Measurements from ENCODE around the gene SYT8. TPM values are rescaled to one million over a fixed set of nuclear protein-coding genes. Genes with fewer than 3 reads are reported as not detected.

SYT8 gene
- total RNA-seq, 1 donor from 2014 or later, result not detected

DNA sequence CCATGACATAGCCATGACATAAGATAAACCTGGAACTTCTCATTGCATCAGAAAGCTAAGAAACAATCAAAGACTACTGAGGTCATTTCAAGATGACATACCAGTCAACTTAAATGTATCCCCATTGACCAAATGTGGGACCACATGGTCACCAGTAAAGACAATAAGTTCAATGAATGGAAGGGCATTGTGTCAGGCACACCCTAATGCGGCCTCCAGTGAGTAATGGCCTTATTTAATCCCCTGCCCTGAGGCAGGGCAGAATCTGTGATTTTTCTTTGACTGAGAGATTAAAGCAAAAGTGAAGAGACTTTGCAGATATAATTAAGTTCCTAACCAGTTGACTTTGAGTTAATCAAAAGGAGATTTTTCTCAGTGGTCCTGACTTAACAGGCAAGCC lies 17.3 kb upstream of the SYT8 start:
- H3K36me3 Mint-ChIP-seq, result no peaks in the 10 kb centered on the region
- H3K4me3 Mint-ChIP-seq, result no peak overlapping the region
- peaks cover 8% of the 10 kb centered on the region for H3K9me3 Mint-ChIP-seq

DNA sequence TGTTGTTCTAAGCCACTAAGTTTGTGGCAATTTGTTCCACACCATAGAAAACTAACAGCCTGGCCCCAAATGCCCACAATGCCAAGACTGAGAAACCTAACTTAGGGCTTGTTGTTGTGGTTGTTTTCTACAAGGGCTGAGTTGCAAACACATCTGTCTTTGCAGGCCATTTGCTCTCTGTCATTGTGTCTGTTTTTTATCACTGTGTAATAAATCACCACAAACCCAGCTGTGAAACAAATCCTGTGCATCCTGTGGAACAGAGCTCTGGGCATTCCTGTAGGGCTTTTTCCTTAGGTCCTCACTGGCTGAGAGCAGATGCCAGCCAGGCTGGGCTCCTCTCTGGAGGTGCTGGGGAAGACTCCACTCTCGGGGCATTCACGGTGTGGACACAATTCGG lies 15.7 kb upstream of the SYT8 start:
- Histone ChIP-seq H3K9me3 (ENCODE audit: low read depth) (no peaks in the 10 kb centered on the region), H3K27me3 (no peaks in the 10 kb centered on the region), H3K36me3 (no peaks in the 10 kb centered on the region), H4K20me1 (ENCODE audit: low read depth) (no peaks in the 10 kb centered on the region), H3K27ac (no peak overlapping the region), H3K9ac (no peak overlapping the region), H3K4me2 (no peak overlapping the region), H3K79me2 (ENCODE audit: low read depth) (no peaks in the 10 kb centered on the region), H3F3A (ENCODE audit: low read depth) (no peaks in the 10 kb centered on the region), H3K4me1 (no peaks in the 10 kb centered on the region), H2AFZ (replicated peaks) (no peak overlapping the region), H3K4me3 (no peak overlapping the region)
- H3K4me1 Mint-ChIP-seq, result no peaks in the 10 kb centered on the region
- TF ChIP-seq EZH2 (IDR thresholded peaks at IDR 0.05) (no peak), EZH2phosphoT487 (IDR thresholded peaks at IDR 0.05) (no peak)
- TF ChIP-seq, protein P1, sequence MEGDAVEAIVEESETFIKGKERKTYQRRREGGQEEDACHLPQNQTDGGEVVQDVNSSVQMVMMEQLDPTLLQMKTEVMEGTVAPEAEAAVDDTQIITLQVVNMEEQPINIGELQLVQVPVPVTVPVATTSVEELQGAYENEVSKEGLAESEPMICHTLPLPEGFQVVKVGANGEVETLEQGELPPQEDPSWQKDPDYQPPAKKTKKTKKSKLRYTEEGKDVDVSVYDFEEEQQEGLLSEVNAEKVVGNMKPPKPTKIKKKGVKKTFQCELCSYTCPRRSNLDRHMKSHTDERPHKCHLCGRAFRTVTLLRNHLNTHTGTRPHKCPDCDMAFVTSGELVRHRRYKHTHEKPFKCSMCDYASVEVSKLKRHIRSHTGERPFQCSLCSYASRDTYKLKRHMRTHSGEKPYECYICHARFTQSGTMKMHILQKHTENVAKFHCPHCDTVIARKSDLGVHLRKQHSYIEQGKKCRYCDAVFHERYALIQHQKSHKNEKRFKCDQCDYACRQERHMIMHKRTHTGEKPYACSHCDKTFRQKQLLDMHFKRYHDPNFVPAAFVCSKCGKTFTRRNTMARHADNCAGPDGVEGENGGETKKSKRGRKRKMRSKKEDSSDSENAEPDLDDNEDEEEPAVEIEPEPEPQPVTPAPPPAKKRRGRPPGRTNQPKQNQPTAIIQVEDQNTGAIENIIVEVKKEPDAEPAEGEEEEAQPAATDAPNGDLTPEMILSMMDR (IDR thresholded peaks at IDR 0.05), result no peak
- no peaks in the 10 kb centered on the region for H3K36me3 Mint-ChIP-seq
- H3K27ac Mint-ChIP-seq, result no peak overlapping the region
- peaks cover 9% of the 10 kb centered on the region for H3K27me3 Mint-ChIP-seq (ENCODE audit: insufficient read depth, low read depth)
- H3K4me3 Mint-ChIP-seq, result no peak overlapping the region
- peaks cover 4% of the 10 kb centered on the region for H3K9me3 Mint-ChIP-seq
- DNase-seq (ENCODE audit: low spot score), result no peak

More for the DNA sequence above, 17.3 kb upstream of the SYT8 start:
- no peak overlapping the region for H3K27ac ChIP-seq
- no peak overlapping the region for H3K4me3 ChIP-seq
- no peak overlapping the region for H3K9ac ChIP-seq
- H3K27ac Mint-ChIP-seq, result no peak overlapping the region
- no peak for DNase-seq (ENCODE audit: low spot score)
- TF ChIP-seq EZH2 (IDR thresholded peaks at IDR 0.05) (no peak), EZH2phosphoT487 (IDR thresholded peaks at IDR 0.05) (no peak)
- TF ChIP-seq, protein P1 (IDR thresholded peaks at IDR 0.05), result no peak
- no peaks in the 10 kb centered on the region for H3K79me2 ChIP-seq (ENCODE audit: low read depth)
- no peak overlapping the region for H2AFZ ChIP-seq (replicated peaks)
- no peaks in the 10 kb centered on the region for H3K9me3 ChIP-seq (ENCODE audit: low read depth)
- H3K36me3 ChIP-seq, result no peaks in the 10 kb centered on the region
- H4K20me1 ChIP-seq (ENCODE audit: low read depth), result no peaks in the 10 kb centered on the region
- H3K4me1 Mint-ChIP-seq, result no peaks in the 10 kb centered on the region
- H3K4me2 ChIP-seq, result no peak overlapping the region
- no peaks in the 10 kb centered on the region for H3K4me1 ChIP-seq
- no peaks in the 10 kb centered on the region for H3K27me3 ChIP-seq
- peaks cover 8% of the 10 kb centered on the region for H3K27me3 Mint-ChIP-seq (ENCODE audit: insufficient read depth, low read depth)
- H3F3A ChIP-seq (ENCODE audit: low read depth), result no peaks in the 10 kb centered on the region

DNA sequence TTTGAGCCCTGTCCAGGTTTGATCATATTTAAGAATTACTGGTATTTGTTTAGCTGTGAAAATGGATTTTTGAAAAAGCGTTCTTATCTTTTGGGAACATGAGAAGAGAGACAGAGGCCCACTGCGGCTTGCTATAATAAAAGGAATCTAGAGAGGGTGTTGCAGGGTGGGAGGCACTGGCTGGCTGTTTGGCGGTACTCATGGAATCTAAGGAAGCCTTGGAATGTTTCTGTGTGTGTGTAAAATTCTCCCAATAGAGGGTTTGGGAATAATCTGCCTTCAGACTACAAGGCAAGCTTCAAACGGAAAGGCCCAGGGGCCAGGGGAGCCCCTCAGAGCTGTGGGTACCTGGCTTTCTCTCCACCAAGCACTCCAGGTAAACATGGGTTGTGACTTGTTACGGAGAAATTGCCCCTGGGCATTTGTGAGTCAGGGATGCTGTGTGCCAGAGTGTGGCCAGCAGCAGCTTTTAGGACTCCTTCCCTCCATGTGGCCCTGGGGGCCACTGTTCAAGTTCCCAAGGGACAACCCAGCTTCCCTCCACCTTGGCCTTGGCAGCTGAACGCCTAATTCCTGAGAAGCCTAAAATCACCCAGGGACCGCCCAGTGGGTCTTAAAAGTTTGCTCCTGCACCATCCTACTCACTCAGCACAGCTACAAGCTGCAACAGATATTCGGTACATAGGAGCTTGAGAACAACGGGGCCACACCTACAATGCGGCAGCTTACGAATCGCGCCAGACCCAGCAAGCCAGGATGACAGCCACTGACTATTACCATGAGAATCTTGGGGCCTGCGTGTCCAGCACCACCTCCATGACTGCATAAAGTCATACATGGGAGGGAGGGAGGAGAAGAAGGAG lies 14.1 kb upstream of the SYT8 start:
- H3K4me3 ChIP-seq, result no peak overlapping the region
- no peak for DNase-seq (ENCODE audit: low spot score)
- Mint-ChIP-seq H3K27ac (no peak overlapping the region), H3K9me3 (peaks cover 4% of the 10 kb centered on the region), H3K4me3 (no peak overlapping the region), H3K4me1 (no peaks in the 10 kb centered on the region), H3K36me3 (no peaks in the 10 kb centered on the region), H3K27me3 (ENCODE audit: insufficient read depth, low read depth) (peaks cover 10% of the 10 kb centered on the region)
- no peak overlapping the region for H3K4me2 ChIP-seq
- no peaks in the 10 kb centered on the region for H3K9me3 ChIP-seq (ENCODE audit: low read depth)
- H3K27me3 ChIP-seq, result no peaks in the 10 kb centered on the region
- no peak overlapping the region for H3K9ac ChIP-seq
- no peak overlapping the region for H2AFZ ChIP-seq (replicated peaks)
- no peaks in the 10 kb centered on the region for H3K36me3 ChIP-seq
- no peaks in the 10 kb centered on the region for H3K79me2 ChIP-seq (ENCODE audit: low read depth)
- peaks cover 3% of the 10 kb centered on the region for H3K4me1 ChIP-seq
- H3K27ac ChIP-seq, result no peak overlapping the region
- H4K20me1 ChIP-seq (ENCODE audit: low read depth), result no peaks in the 10 kb centered on the region
- TF ChIP-seq EZH2phosphoT487 (IDR thresholded peaks at IDR 0.05), result no peak
- TF ChIP-seq, protein P1 (IDR thresholded peaks at IDR 0.05), result no peak
- TF ChIP-seq EZH2 (IDR thresholded peaks at IDR 0.05), result no peak
- no peaks in the 10 kb centered on the region for H3F3A ChIP-seq (ENCODE audit: low read depth)

All from neural progenitor cell (in vitro differentiated cells).